ENCODE data around the gene LRRC26.

LRRC26 gene

GRCh38 chr9:137198902-137199283, 29.0 kb upstream of the LRRC26 start:
- DNase-seq = no peak

GRCh38 chr9:137198051-137198901, 28.4 kb upstream of the LRRC26 start:
- no peak for DNase-seq

- no peak for DNase-seq
Measured at GRCh38 chr9:137195525-137196220, 25.8 kb upstream of the LRRC26 start.

GRCh38 chr9:137194909-137195308, 25.1 kb upstream of the LRRC26 start:
- no peak for DNase-seq

- no peak for DNase-seq
Measured at GRCh38 chr9:137194388-137194787, 24.5 kb upstream of the LRRC26 start.

GRCh38 chr9:137193771-137194170, 23.9 kb upstream of the LRRC26 start:
- no peak for DNase-seq

GRCh38 chr9:137192859-137193258, 23.0 kb upstream of the LRRC26 start:
- DNase-seq = no peak

GRCh38 chr9:137192448-137192780, 22.6 kb upstream of the LRRC26 start:
- no peak for DNase-seq

- no peak for DNase-seq
Measured at GRCh38 chr9:137191691-137192447, 22.0 kb upstream of the LRRC26 start.

GRCh38 chr9:137191245-137191644, 21.4 kb upstream of the LRRC26 start:
- no peak for DNase-seq

- DNase-seq = no peak
Measured at GRCh38 chr9:137190315-137190856, 20.5 kb upstream of the LRRC26 start.

GRCh38 chr9:137189297-137190295, 19.7 kb upstream of the LRRC26 start:
- DNase-seq = no peak

- DNase-seq = peak; percentile 89
Measured at GRCh38 chr9:137188490-137189296, 18.8 kb upstream of the LRRC26 start, which contains the start of the genes ANAPC2 and SSNA1. Gene ANAPC2, minus strand, starts transcription at chr9:137188560. Its CDS starts 28 bp downstream, at chr9:137188532. Gene SSNA1, plus strand, starts transcription at chr9:137188676. Its CDS starts 51 bp downstream, at chr9:137188727.

GRCh38 chr9:137188086-137188489, 18.2 kb upstream of the LRRC26 start:
- DNase-seq = no peak

- DNase-seq = no peak
Measured at GRCh38 chr9:137187386-137187785, 17.5 kb upstream of the LRRC26 start.

GRCh38 chr9:137186385-137186784, 16.5 kb upstream of the LRRC26 start:
- DNase-seq = no peak

- no peak for DNase-seq
Measured at GRCh38 chr9:137185921-137186320, 16.1 kb upstream of the LRRC26 start.

- no peak for DNase-seq
Measured at GRCh38 chr9:137184881-137185660, 15.2 kb upstream of the LRRC26 start.

- DNase-seq = no peak
Measured at GRCh38 chr9:137183980-137184595, 14.2 kb upstream of the LRRC26 start.

- DNase-seq = no peak
Measured at GRCh38 chr9:137182836-137183235, 13.0 kb upstream of the LRRC26 start.
